Prostate gland (tissue), 2 donors: ENCODE data around the gene DGKE.

Experiments
- CTCF ChIP-seq, 4 experiments: fragments of 200-600 bp in 2 of 4; fragments of 450-650 bp in 2 of 4; sonication (generic) in 2 of 4; IDR thresholded peaks; 1 replicate in 3 of 4; 2 replicates in 1 of 4; pipeline ENCODE4 v1.5.1; 2016 to 2019; ENCODE audit warnings: antibody characterized with exemption in 4 of 4, mild to moderate bottlenecking in 2 of 4, moderate library complexity in 2 of 4
- POLR2A ChIP-seq: fragments of 450-650 bp; IDR thresholded peaks from one replicate; pipeline ENCODE4 v1.6.1; 2016; ENCODE audit warnings: antibody characterized with exemption, mild to moderate bottlenecking
- POLR2AphosphoS5 ChIP-seq: sonication (generic); formaldehyde crosslinking; IDR thresholded peaks from one replicate; pipeline ENCODE4 v1.6.1; 2017; ENCODE audit warnings: antibody characterized with exemption

DNA sequence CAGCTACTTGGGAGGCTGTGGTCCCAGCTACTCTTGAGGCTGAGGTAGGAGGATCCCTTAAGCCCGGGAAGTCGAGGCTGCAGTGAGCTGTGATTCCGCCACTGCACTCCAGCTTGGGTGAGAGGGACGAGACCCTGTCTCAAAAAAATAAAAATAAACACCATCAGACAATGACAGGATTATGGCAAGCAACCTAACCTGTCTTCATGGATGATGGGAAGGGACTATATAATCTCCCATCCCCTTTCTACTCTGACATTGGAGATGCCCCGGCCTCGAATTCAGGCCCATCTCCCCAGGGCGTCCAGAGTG lies 79.0 kb downstream of the DGKE start:
- no peak for TF ChIP-seq CTCF (IDR thresholded peaks at IDR 0.05)
- no peak for TF ChIP-seq POLR2A
- no peak for TF ChIP-seq POLR2AphosphoS5
